HepG2 (cell line): ENCODE measurements around the gene TNXB. TPM values are rescaled to one million over a fixed set of nuclear protein-coding genes. Genes with fewer than 3 reads are reported as not detected.

Experiments used
- ATAC-seq: fragments of 200-7000 bp; cut with Tn5 transposase; 3 replicates; pipeline ENCODE4 v1.9.1; 2020; ENCODE audit warnings: mild to moderate bottlenecking, moderate library complexity
- Bru-seq: library from RNA; stranded (reverse); fragments of 400-500 nt; gene quantifications from one replicate; lab custom pipeline; 2021; lab: Mats Ljungman, UMichigan
- BruChase-seq, 2 experiments: library from RNA; stranded (reverse); fragments of 400-500 nt; gene quantifications; one replicate each; lab custom pipeline; 2021; lab: Mats Ljungman, UMichigan
- BruUV-seq: library from RNA; stranded (reverse); fragments of 400-500 nt; replicated peaks from 2 replicates; lab custom pipeline; 2021; lab: Mats Ljungman, UMichigan
- CTCF ChIA-PET: fragments of 300-600 bp; formaldehyde crosslinking; extraction: SDS; loops from one replicate; lab custom pipeline; 2021; ENCODE audit warnings: low total read pairs, inconsistent platforms, low intra/inter-chr PET ratio; lab: Yijun Ruan, JAX
- POLR2A ChIA-PET: fragments of 350-600 bp; sonication (Branson Sonifier 250); formaldehyde crosslinking; loops from one replicate; lab custom pipeline; 2020; ENCODE audit warnings: antibody characterized with exemption, inconsistent platforms; lab: Yijun Ruan, JAX
- DNase-seq: peaks from one replicate; pipeline ENCODE4 v3.0.0-alpha.2; 2015; ENCODE audit warnings: low spot score
- FAIRE-seq: peaks from 3 replicates; lab custom pipeline; 2011; peaks lifted over from hg19 to GRCh38; lab: Jason Lieb, UNC
- H2AFZ ChIP-seq: one replicate; pipeline ENCODE4 v1.6.1; 2011; ENCODE audit warnings: low read length, inconsistent platforms
- H3K27ac ChIP-seq: fragments of 300-600 bp; 3 replicates; pipeline ENCODE4 v1.8.0; 2011; ENCODE audit warnings: mixed run types, mild to moderate bottlenecking, mixed read lengths, low read length, inconsistent platforms; ENCODE audit not compliant: insufficient read depth; ENCODE audit errors: extremely low read length
- H3K27me3 ChIP-seq, 2 experiments: fragments of 200-600 bp in 1 of 2; 2 replicates in 1 of 2; 3 replicates in 1 of 2; pipeline versions ENCODE4 v1.6.0 to v1.8.0; 2011; ENCODE audit warnings: low read length in 2 of 2, mild to moderate bottlenecking in 2 of 2, moderate library complexity in 2 of 2, inconsistent platforms in 1 of 2; ENCODE audit not compliant: insufficient read depth in 2 of 2, control insufficient read depth in 1 of 2
- H3K36me3 ChIP-seq, 2 experiments: fragments of 200-600 bp in 1 of 2; replicated peaks in 1 of 2; 2 replicates in 1 of 2; 3 replicates in 1 of 2; pipeline versions ENCODE4 v1.5.1 to v1.8.0; 2011; ENCODE audit warnings: low read length in 2 of 2, inconsistent platforms in 1 of 2; ENCODE audit not compliant: insufficient read depth in 2 of 2, control insufficient read depth in 1 of 2
- H3K4me1 ChIP-seq: 2 replicates; pipeline ENCODE4 v1.5.1; 2012; ENCODE audit warnings: low read length, inconsistent platforms; ENCODE audit not compliant: insufficient read depth
- H3K4me2 ChIP-seq: 2 replicates; pipeline ENCODE4 v1.6.0; 2011; ENCODE audit warnings: low read depth, low read length, inconsistent platforms
- H3K4me3 ChIP-seq, 3 experiments: fragments of 200-600 bp in 1 of 3; sonication (generic), shearing (Covaris generic) in 1 of 3; replicated peaks in 1 of 3; 2 replicates each; pipeline ENCODE4 v1.5.1; 2011 to 2016; ENCODE audit warnings: low read length in 3 of 3, inconsistent platforms in 2 of 3, low read depth in 2 of 3, mild to moderate bottlenecking in 2 of 3, control low read depth in 1 of 3, mixed read lengths in 1 of 3; ENCODE audit not compliant: insufficient read depth in 1 of 3
- H3K79me2 ChIP-seq: one replicate; pipeline ENCODE4 v1.6.1; 2011; ENCODE audit warnings: low read length, inconsistent platforms; ENCODE audit not compliant: insufficient read depth
- H3K9ac ChIP-seq: 2 replicates; pipeline ENCODE4 v1.6.0; 2011; ENCODE audit warnings: mild to moderate bottlenecking, low read depth, low read length, inconsistent platforms; ENCODE audit not compliant: insufficient read depth
- H3K9me3 ChIP-seq: 2 replicates; pipeline ENCODE4 v1.5.1; 2012; ENCODE audit warnings: mild to moderate bottlenecking, low read length
- H4K20me1 ChIP-seq: 2 replicates; pipeline ENCODE4 v1.6.0; 2011; ENCODE audit warnings: inconsistent platforms, mild to moderate bottlenecking, low read length, moderate library complexity; ENCODE audit not compliant: insufficient read depth
- POLR2G ChIP-seq: fragments of 200-400 bp; formaldehyde crosslinking; IDR thresholded peaks from 2 replicates; pipeline ENCODE4 v1.6.1; 2018; ENCODE audit warnings: mild to moderate bottlenecking, low read depth, low read length, moderate library complexity
- RORA ChIP-seq: sonication (generic); formaldehyde crosslinking; IDR thresholded peaks from 2 replicates; pipeline ENCODE4 v1.5.0; 2020; ENCODE audit warnings: mild to moderate bottlenecking, missing genetic modification reagents, moderate library complexity
- WGBS: methylation state at CpG from one replicate; pipeline ENCODE4 v1.1.6; 2017; ENCODE audit warnings: low lambda C conversion rate; 5-methylcytosine and 5-hydroxymethylcytosine counted together
- in situ Hi-C: cut with HindIII; loops from 2 replicates; pipeline ENCODE4 v1.10.0; 2017; ENCODE audit warnings: low pct_unique_long_range_greater_than_20kb; ENCODE audit not compliant: extremely low pct_ligation_motif_present
- intact Hi-C: fragments of 100-400 bp; cut with micrococcal nuclease; formaldehyde crosslinking; loops from one replicate; pipeline ENCODE4 v1.10.0; 2022; ENCODE audit not compliant: unreplicated experiment
- long read RNA-seq, 2 experiments: library from RNA in 1 of 2; library from polyadenylated mRNA in 1 of 2; stranded (forward) in 1 of 2; unstranded in 1 of 2; transcript quantifications; one replicate each; pipeline ENCODE4 v2.0.0, GENCODE V29; 2019 to 2022
- polyA minus RNA-seq, 3 experiments: library from RNA; depleted of rRNA, polyadenylated mRNA; stranded (reverse); fragments of >200 nt; gene quantifications; 2 replicates each; pipeline ENCODE4 v1.2.3, GENCODE V29; 2011; ENCODE audit warnings: low replicate concordance in 1 of 3
- polyA plus RNA-seq, 8 experiments: library from polyadenylated mRNA; depleted of rRNA in 3 of 8; stranded (reverse) in 7 of 8; unstranded in 1 of 8; fragments of >200 nt; fragmentation: Illumina TruSeq in 4 of 8; extraction: Trizol in 4 of 8; gene quantifications; 2 replicates each; pipeline versions ENCODE4 v1.2.1 to v1.2.3, GENCODE V29; 2011 to 2016; ENCODE audit warnings: low read depth in 4 of 8, missing spikeins in 1 of 8, mixed read lengths in 1 of 8; ENCODE audit not compliant: insufficient read depth in 1 of 8
- total RNA-seq, 5 experiments: library from RNA; depleted of rRNA; stranded (reverse); fragments of >200 nt; fragmentation: Illumina TruSeq; extraction: Trizol; gene quantifications; 2 replicates each; pipeline ENCODE4 v1.2.3, GENCODE V29; 2016; ENCODE audit warnings: low read depth in 1 of 5

The TNXB gene, protein sequence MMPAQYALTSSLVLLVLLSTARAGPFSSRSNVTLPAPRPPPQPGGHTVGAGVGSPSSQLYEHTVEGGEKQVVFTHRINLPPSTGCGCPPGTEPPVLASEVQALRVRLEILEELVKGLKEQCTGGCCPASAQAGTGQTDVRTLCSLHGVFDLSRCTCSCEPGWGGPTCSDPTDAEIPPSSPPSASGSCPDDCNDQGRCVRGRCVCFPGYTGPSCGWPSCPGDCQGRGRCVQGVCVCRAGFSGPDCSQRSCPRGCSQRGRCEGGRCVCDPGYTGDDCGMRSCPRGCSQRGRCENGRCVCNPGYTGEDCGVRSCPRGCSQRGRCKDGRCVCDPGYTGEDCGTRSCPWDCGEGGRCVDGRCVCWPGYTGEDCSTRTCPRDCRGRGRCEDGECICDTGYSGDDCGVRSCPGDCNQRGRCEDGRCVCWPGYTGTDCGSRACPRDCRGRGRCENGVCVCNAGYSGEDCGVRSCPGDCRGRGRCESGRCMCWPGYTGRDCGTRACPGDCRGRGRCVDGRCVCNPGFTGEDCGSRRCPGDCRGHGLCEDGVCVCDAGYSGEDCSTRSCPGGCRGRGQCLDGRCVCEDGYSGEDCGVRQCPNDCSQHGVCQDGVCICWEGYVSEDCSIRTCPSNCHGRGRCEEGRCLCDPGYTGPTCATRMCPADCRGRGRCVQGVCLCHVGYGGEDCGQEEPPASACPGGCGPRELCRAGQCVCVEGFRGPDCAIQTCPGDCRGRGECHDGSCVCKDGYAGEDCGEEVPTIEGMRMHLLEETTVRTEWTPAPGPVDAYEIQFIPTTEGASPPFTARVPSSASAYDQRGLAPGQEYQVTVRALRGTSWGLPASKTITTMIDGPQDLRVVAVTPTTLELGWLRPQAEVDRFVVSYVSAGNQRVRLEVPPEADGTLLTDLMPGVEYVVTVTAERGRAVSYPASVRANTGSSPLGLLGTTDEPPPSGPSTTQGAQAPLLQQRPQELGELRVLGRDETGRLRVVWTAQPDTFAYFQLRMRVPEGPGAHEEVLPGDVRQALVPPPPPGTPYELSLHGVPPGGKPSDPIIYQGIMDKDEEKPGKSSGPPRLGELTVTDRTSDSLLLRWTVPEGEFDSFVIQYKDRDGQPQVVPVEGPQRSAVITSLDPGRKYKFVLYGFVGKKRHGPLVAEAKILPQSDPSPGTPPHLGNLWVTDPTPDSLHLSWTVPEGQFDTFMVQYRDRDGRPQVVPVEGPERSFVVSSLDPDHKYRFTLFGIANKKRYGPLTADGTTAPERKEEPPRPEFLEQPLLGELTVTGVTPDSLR (N-terminal part only)
- total RNA-seq (2016; rRNA removed; fragmentation: Illumina TruSeq; extraction: Trizol) (0.74 and 1.6 TPM in 2 replicates), polyA plus RNA-seq (2011; rRNA removed) (2.7 and 2.9 TPM in 2 replicates), polyA minus RNA-seq (2011; rRNA and poly(A)+ RNA removed; ENCODE audit: low replicate concordance) (1.8 and 5.9 TPM in 2 replicates), Bru-seq, nascent RNA (percentile 21 among the genes with signal in this experiment), BruChase-seq, experiment 1, labeled RNA remaining after a 6-hour chase (percentile 19 among the genes with signal in this experiment), BruChase-seq, experiment 2, labeled RNA remaining after a 2-hour chase (percentile 24 among the genes with signal in this experiment)
- 0.20 and 0.35 TPM in 2 replicates for total RNA-seq (2016; cell fraction: cytosol; rRNA removed; fragmentation: Illumina TruSeq; extraction: Trizol; ENCODE audit: low read depth)
- total RNA-seq (2016; cell fraction: insoluble cytoplasmic fraction; rRNA removed; fragmentation: Illumina TruSeq; extraction: Trizol) = 0.86 and 1.5 TPM in 2 replicates
- 0.65 and 0.83 TPM in 2 replicates for total RNA-seq (2016; cell fraction: membrane; rRNA removed; fragmentation: Illumina TruSeq; extraction: Trizol)
- total RNA-seq (2016; cell fraction: nucleus; rRNA removed; fragmentation: Illumina TruSeq; extraction: Trizol) = 1.9 and 2.9 TPM in 2 replicates
- 1.8 and 3.0 TPM in 2 replicates for polyA plus RNA-seq (2011; cell fraction: cytosol; rRNA removed)
- polyA plus RNA-seq (2011; cell fraction: nucleus; rRNA removed) = 11.9 and 13.2 TPM in 2 replicates
- polyA plus RNA-seq (2012) = 2.9 and 4.4 TPM in 2 replicates
- polyA plus RNA-seq (2016; cell fraction: cytosol; fragmentation: Illumina TruSeq; extraction: Trizol; ENCODE audit: low read depth) = 0.37 and 0.42 TPM in 2 replicates
- polyA plus RNA-seq (2016; cell fraction: insoluble cytoplasmic fraction; fragmentation: Illumina TruSeq; extraction: Trizol; ENCODE audit: low read depth) = 0.76 and 1.1 TPM in 2 replicates
- 0.43 and 0.76 TPM in 2 replicates for polyA plus RNA-seq (2016; cell fraction: membrane; fragmentation: Illumina TruSeq; extraction: Trizol; ENCODE audit: low read depth)
- polyA plus RNA-seq (2016; cell fraction: nucleus; fragmentation: Illumina TruSeq; extraction: Trizol; ENCODE audit: insufficient read depth, low read depth) = 1.9 and 4.8 TPM in 2 replicates
- polyA minus RNA-seq (2011; cell fraction: cytosol; rRNA and poly(A)+ RNA removed) = 0.49 and 2.0 TPM in 2 replicates
- 6.1 and 7.2 TPM in 2 replicates for polyA minus RNA-seq (2011; cell fraction: nucleus; rRNA and poly(A)+ RNA removed)
- long read RNA-seq, experiment 1, partial matches to known transcripts = 2 of 3 reads
- long read RNA-seq, experiment 1, other reads (novel, unspliced or antisense) = 1 of 3 reads
- long read RNA-seq, experiment 2, partial matches to known transcripts = 6 of 9 reads
- long read RNA-seq, experiment 2, other reads (novel, unspliced or antisense) = 3 of 9 reads

DNA sequence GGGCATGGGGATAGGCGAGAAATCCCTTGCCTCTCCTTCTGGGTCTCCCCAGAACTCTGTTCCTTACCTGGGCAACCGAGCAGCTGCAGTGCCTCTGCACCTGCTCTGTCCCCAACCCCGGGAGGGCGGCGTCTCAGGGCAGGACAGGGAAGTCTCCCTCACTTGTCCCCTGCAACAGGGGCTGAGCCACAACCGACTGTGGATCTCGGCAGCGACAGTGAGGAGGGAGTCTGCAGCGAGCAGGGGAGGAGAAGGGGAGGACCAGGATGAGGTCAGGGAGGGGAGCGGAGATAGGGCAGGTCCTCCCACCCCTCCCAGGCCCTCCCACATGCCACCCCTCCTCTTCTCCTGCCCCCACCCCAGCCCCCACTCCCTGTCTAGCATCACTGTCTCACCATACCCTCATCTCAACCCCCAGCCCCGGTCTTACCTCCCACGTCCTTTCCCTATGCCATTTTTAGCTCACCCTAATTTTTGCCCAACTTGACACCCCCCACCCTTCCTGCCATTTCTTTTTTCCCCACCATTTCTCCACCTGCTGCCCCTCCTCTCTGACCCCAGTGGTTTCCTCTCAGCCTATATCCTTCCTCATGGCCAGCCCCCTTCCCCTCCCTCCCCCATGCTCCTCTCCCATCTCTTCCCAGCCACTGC, at the start of gene TNXB:
TSS of gene TNXB (minus strand) at position 225 of the 651 bp plus-strand sequence. CDS start 11,140 bp downstream, outside the sequence.
- DNase-seq = no peak
- no peaks in the 10 kb centered on the region for H3K36me3 ChIP-seq
- peak; percentile 5; the same call in 2 of the 3 replicates for ATAC-seq
- H3K4me2 ChIP-seq = no peak within 1 kb of the TSS
- in situ Hi-C loops = no loop called here
- TF ChIP-seq POLR2G (0 out of 2 replicates have a peak, but pooled peaks have one; percentile 7), RORA (CRISPR knock-in tag) (no peak)
- peaks cover 16% of the 10 kb centered on the region for H3K4me1 ChIP-seq
- no peak for FAIRE-seq
- WGBS = 29% methylated on average over 12 of the region's 12 CpGs
- CTCF ChIA-PET = no interaction called here
- H3K9me3 ChIP-seq = no peaks in the 10 kb centered on the region
- peaks cover 0 to 19% of the 10 kb centered on the region in 2 experiments; a peak in 4 of 5 replicates for H3K27me3 ChIP-seq
- POLR2A ChIA-PET = interaction anchor here (1.2 kb wide), 1 partner anchor 19 kb away, joined by 3 read pairs; the partner anchor contains the start of gene ATF6B
- no peak within 1 kb of the TSS for H3K9ac ChIP-seq
- intact Hi-C loops = no loop called here
- H3K79me2 ChIP-seq = no peaks in the 10 kb centered on the region
- no peaks in the 10 kb centered on the region for H4K20me1 ChIP-seq
- no TSS peak for BruUV-seq
- no peak within 1 kb of the TSS for H3K4me3 ChIP-seq
- no peak within 1 kb of the TSS for H3K27ac ChIP-seq
- H2AFZ ChIP-seq = no peak within 1 kb of the TSS
